ENCODE data around the gene RBFOX2.
"Not testable (repeated sequence)": the region's sequence is repeated elsewhere in the genome, so short reads cannot be mapped to it uniquely, and the experiment has no call there.

Gene RBFOX2

GRCh38 chr22:35727436-35727835 lies 301.2 kb downstream of the RBFOX2 start:
- FAIRE-seq: no peak

- FAIRE-seq: no peak
These were observed 301.7 kb downstream of the RBFOX2 start for GRCh38 chr22:35726933-35727332.

GRCh38 chr22:35726398-35726797 lies 302.2 kb downstream of the RBFOX2 start:
- no peak for FAIRE-seq

GRCh38 chr22:35725521-35725920 lies 303.1 kb downstream of the RBFOX2 start:
- no peak for FAIRE-seq

GRCh38 chr22:35721960-35722359 lies 306.7 kb downstream of the RBFOX2 start:
- FAIRE-seq: no peak

- FAIRE-seq: no peak
These were observed 309.3 kb downstream of the RBFOX2 start for GRCh38 chr22:35719212-35719875.

GRCh38 chr22:35717572-35717971 lies 311.1 kb downstream of the RBFOX2 start, which contains the start of gene APOL5:
TSS of gene APOL5 (plus strand) at chr22:35717872. CDS start at chr22:35717872, 0 bp downstream.
- no peak for FAIRE-seq

- FAIRE-seq: no peak
These were observed 316.0 kb downstream of the RBFOX2 start for GRCh38 chr22:35712672-35713071.

- no peak for FAIRE-seq
These were observed 317.3 kb downstream of the RBFOX2 start for GRCh38 chr22:35711336-35711735.

- no peak for FAIRE-seq
These were observed 319.7 kb downstream of the RBFOX2 start for GRCh38 chr22:35708917-35709316.

- no peak for FAIRE-seq
These were observed 320.2 kb downstream of the RBFOX2 start for GRCh38 chr22:35708453-35708852.

- FAIRE-seq: no peak
These were observed 323.5 kb downstream of the RBFOX2 start for GRCh38 chr22:35705141-35705540.

GRCh38 chr22:35703861-35704584 lies 324.6 kb downstream of the RBFOX2 start:
- no peak for FAIRE-seq

GRCh38 chr22:35699852-35700251 lies 328.8 kb downstream of the RBFOX2 start:
- not testable (repeated sequence) for FAIRE-seq

GRCh38 chr22:35697142-35697541 lies 331.5 kb downstream of the RBFOX2 start:
- FAIRE-seq: no peak

GRCh38 chr22:35695202-35695601 lies 333.4 kb downstream of the RBFOX2 start:
- no peak for FAIRE-seq

GRCh38 chr22:35690001-35690400 lies 338.6 kb downstream of the RBFOX2 start:
- FAIRE-seq: no peak

- no peak for FAIRE-seq
These were observed 339.5 kb downstream of the RBFOX2 start for GRCh38 chr22:35688913-35689675.

Measured in A204.1 (cell line).